H1 (cell line): Measurements from ENCODE around the gene RHEB. TPM values are rescaled to one million over a fixed set of nuclear protein-coding genes. Genes with fewer than 3 reads are reported as not detected.

ENCODE experiments used
- CTCF ChIA-PET: fragments of 300-600 bp; sonication (Branson Sonifier 250); formaldehyde crosslinking; loops from one replicate; lab custom pipeline; 2021; ENCODE audit not compliant: partially characterized antibody; lab: Charles Lee
- POLR2A ChIA-PET: fragments of 300-600 bp; sonication (Branson Sonifier 250); formaldehyde crosslinking; loops from one replicate; lab custom pipeline; 2021; ENCODE audit warnings: inconsistent platforms; ENCODE audit not compliant: partially characterized antibody; lab: Charles Lee
- DNase-seq, 2 experiments: peaks; one replicate each; pipeline versions ENCODE4 v3.0.0 to v3.0.0-alpha.2; 2010 to 2022; ENCODE audit warnings: low spot score in 2 of 2, low read depth in 1 of 2, mixed read lengths in 1 of 2
- FAIRE-seq: peaks from 2 replicates; lab custom pipeline; 2011; peaks lifted over from hg19 to GRCh38; lab: Jason Lieb, UNC
- H2AFZ ChIP-seq: 2 replicates; pipeline ENCODE4 v1.8.1; 2012; ENCODE audit warnings: low read length, inconsistent platforms
- H2AK5ac ChIP-seq: 2 replicates; pipeline ENCODE4 v1.6.1; 2013; ENCODE audit warnings: low read depth, low read length
- H2BK120ac ChIP-seq: replicated peaks from 2 replicates; pipeline ENCODE3; 2013; ENCODE audit warnings: low read depth, low read length, inconsistent platforms
- H2BK12ac ChIP-seq: 2 replicates; pipeline ENCODE4 v1.6.1; 2013; ENCODE audit warnings: low read depth, low read length
- H2BK15ac ChIP-seq: 2 replicates; pipeline ENCODE4 v1.6.1; 2013; ENCODE audit warnings: low read length
- H2BK20ac ChIP-seq: 2 replicates; pipeline ENCODE4 v1.6.1; 2013; ENCODE audit warnings: low read length
- H2BK5ac ChIP-seq: 2 replicates; pipeline ENCODE4 v1.6.1; 2013; ENCODE audit warnings: low read depth, low read length
- H3K14ac ChIP-seq: 2 replicates; pipeline ENCODE4 v1.6.1; 2013; ENCODE audit warnings: inconsistent platforms; ENCODE audit not compliant: insufficient read length
- H3K18ac ChIP-seq: 2 replicates; pipeline ENCODE4 v1.6.1; 2013; ENCODE audit warnings: low read length; ENCODE audit errors: extremely low read depth
- H3K23ac ChIP-seq: 2 replicates; pipeline ENCODE4 v1.6.1; 2013; ENCODE audit warnings: inconsistent platforms; ENCODE audit not compliant: insufficient read length
- H3K23me2 ChIP-seq: 2 replicates; pipeline ENCODE4 v1.6.1; 2013; ENCODE audit warnings: low read depth, low read length
- H3K27ac ChIP-seq: 2 replicates; pipeline ENCODE4 v1.6.1; 2011; ENCODE audit warnings: low read depth, low read length, inconsistent platforms
- H3K27me3 ChIP-seq, 4 experiments: replicated peaks in 1 of 4; 1 replicate in 1 of 4; 2 replicates in 3 of 4; pipeline versions ENCODE4 v1.6.1 to v1.8.1; 2011 to 2013; ENCODE audit warnings: low read length in 3 of 4, mild to moderate bottlenecking in 3 of 4, inconsistent platforms in 2 of 4, mixed read lengths in 2 of 4, moderate library complexity in 1 of 4; ENCODE audit not compliant: control insufficient read depth in 3 of 4, insufficient read depth in 3 of 4; ENCODE audit errors: extremely low read depth in 1 of 4
- H3K36me3 ChIP-seq, 4 experiments: 2 replicates each; pipeline versions ENCODE4 v1.6.1 to v1.8.1; 2011 to 2013; ENCODE audit warnings: mild to moderate bottlenecking in 4 of 4, low read length in 3 of 4, moderate library complexity in 2 of 4, control low read depth in 1 of 4, inconsistent platforms in 1 of 4; ENCODE audit not compliant: insufficient read depth in 4 of 4, control insufficient read depth in 2 of 4
- H3K4ac ChIP-seq: replicated peaks from 2 replicates; pipeline ENCODE3; 2013; ENCODE audit warnings: low read length, low read depth, mixed read lengths, inconsistent platforms; ENCODE audit not compliant: insufficient read length
- H3K4me1 ChIP-seq, 4 experiments: replicated peaks in 1 of 4; 1 replicate in 1 of 4; 2 replicates in 3 of 4; pipeline versions ENCODE4 v1.6.1 to v1.8.1; 2011 to 2013; ENCODE audit warnings: low read length in 3 of 4, inconsistent platforms in 2 of 4, mixed read lengths in 1 of 4; ENCODE audit not compliant: insufficient read depth in 4 of 4, control insufficient read depth in 3 of 4
- H3K4me2 ChIP-seq, 2 experiments: 2 replicates each; pipeline versions ENCODE4 v1.6.1 to v1.8.1; 2011 to 2013; ENCODE audit warnings: low read depth in 2 of 2, low read length in 2 of 2, control low read depth in 1 of 2, inconsistent platforms in 1 of 2, mild to moderate bottlenecking in 1 of 2; ENCODE audit not compliant: insufficient read depth in 1 of 2
- H3K4me3 ChIP-seq, 4 experiments: fragments of 200-600, 300-600 bp in 1 of 4; sonication (generic), shearing (Covaris generic), sonication (Bioruptor Twin) in 1 of 4; 2 replicates each; pipeline versions ENCODE4 v1.5.1 to v1.8.1; 2011 to 2016; ENCODE audit warnings: low read length in 4 of 4, low read depth in 3 of 4, control low read depth in 2 of 4, inconsistent platforms in 2 of 4, mild to moderate bottlenecking in 2 of 4, mixed read lengths in 1 of 4, moderate library complexity in 1 of 4; ENCODE audit not compliant: insufficient read depth in 2 of 4; ENCODE audit errors: extremely low read depth in 1 of 4
- H3K56ac ChIP-seq: replicated peaks from 2 replicates; pipeline ENCODE3; 2013; ENCODE audit warnings: low read depth, mild to moderate bottlenecking, mixed read lengths, low read length, inconsistent platforms; ENCODE audit not compliant: insufficient read length
- H3K79me1 ChIP-seq: 2 replicates; pipeline ENCODE4 v1.6.1; 2013; ENCODE audit warnings: low read depth, low read length, control low read depth
- H3K79me2 ChIP-seq, 2 experiments: 2 replicates each; pipeline versions ENCODE4 v1.6.1 to v1.8.1; 2012 to 2013; ENCODE audit warnings: low read length in 2 of 2, mild to moderate bottlenecking in 2 of 2, inconsistent platforms in 1 of 2; ENCODE audit not compliant: insufficient read depth in 2 of 2, control insufficient read depth in 1 of 2
- H3K9ac ChIP-seq, 4 experiments: replicated peaks in 1 of 4; 1 replicate in 1 of 4; 2 replicates in 3 of 4; pipeline versions ENCODE4 v1.6.1 to v1.8.1; 2011 to 2013; ENCODE audit warnings: low read depth in 3 of 4, low read length in 3 of 4, control low read depth in 2 of 4, mild to moderate bottlenecking in 2 of 4, moderate library complexity in 2 of 4, inconsistent platforms in 1 of 4; ENCODE audit errors: extremely low read depth in 1 of 4
- H3K9me3 ChIP-seq, 2 experiments: 2 replicates each; pipeline versions ENCODE4 v1.6.1 to v1.8.1; 2012 to 2013; ENCODE audit warnings: mild to moderate bottlenecking in 2 of 2, moderate library complexity in 2 of 2, control low read depth in 1 of 2, inconsistent platforms in 1 of 2, low read depth in 1 of 2, low read length in 1 of 2, mixed read lengths in 1 of 2; ENCODE audit not compliant: insufficient read depth in 2 of 2
- H4K20me1 ChIP-seq, 2 experiments: replicated peaks in 1 of 2; 2 replicates each; pipeline versions ENCODE3 to v1.8.1; 2011 to 2013; ENCODE audit warnings: inconsistent platforms in 2 of 2, low read length in 2 of 2, mild to moderate bottlenecking in 1 of 2; ENCODE audit not compliant: insufficient read depth in 2 of 2, control insufficient read depth in 1 of 2
- H4K5ac ChIP-seq: 2 replicates; pipeline ENCODE4 v1.6.1; 2013; ENCODE audit warnings: low read length, low read depth, mixed read lengths, inconsistent platforms; ENCODE audit not compliant: insufficient read length
- H4K8ac ChIP-seq: 2 replicates; pipeline ENCODE4 v1.8.0; 2013; ENCODE audit warnings: mild to moderate bottlenecking, moderate library complexity, low read length, inconsistent platforms; ENCODE audit not compliant: insufficient read depth; ENCODE audit errors: extremely low read depth
- H4K91ac ChIP-seq: replicated peaks from 2 replicates; pipeline ENCODE3; 2013; ENCODE audit warnings: low read length, mixed read lengths, inconsistent platforms; ENCODE audit not compliant: insufficient read length
- CBX5 ChIP-seq: fragments of 300-800, 300-1000 bp; sonication (generic); IDR thresholded peaks from 2 replicates; pipeline ENCODE4 v1.7.1; 2016; ENCODE audit warnings: antibody characterized with exemption, low read length, low read depth
- CEBPB ChIP-seq: IDR thresholded peaks from 2 replicates; pipeline ENCODE4 v1.6.1; 2012; ENCODE audit warnings: low read depth, low read length
- CHD1 ChIP-seq: IDR thresholded peaks from 2 replicates; pipeline ENCODE4 v1.6.1; 2012; ENCODE audit warnings: low read depth, low read length, improper control_type of control experiment
- EP300 ChIP-seq, 2 experiments: IDR thresholded peaks; 1 replicate in 1 of 2; 2 replicates in 1 of 2; pipeline ENCODE4 v1.6.1; 2011 to 2012; ENCODE audit warnings: low read depth in 2 of 2, low read length in 2 of 2, mild to moderate bottlenecking in 2 of 2, borderline replicate concordance in 1 of 2, inconsistent platforms in 1 of 2, moderate library complexity in 1 of 2
- GTF2F1 ChIP-seq: IDR thresholded peaks from 2 replicates; pipeline ENCODE4 v1.6.1; 2012; ENCODE audit warnings: low read depth, low read length, improper control_type of control experiment, borderline replicate concordance
- HDAC2 ChIP-seq, 2 experiments: fragments of 300-600 bp in 1 of 2; sonication (generic) in 1 of 2; IDR thresholded peaks; 2 replicates each; pipeline ENCODE4 v1.6.1; 2011 to 2012; ENCODE audit warnings: low read depth in 2 of 2, low read length in 2 of 2, mild to moderate bottlenecking in 2 of 2, moderate library complexity in 2 of 2, borderline replicate concordance in 1 of 2, inconsistent platforms in 1 of 2
- JUN ChIP-seq: IDR thresholded peaks from 2 replicates; pipeline ENCODE4 v1.6.1; 2011; ENCODE audit warnings: low read depth, mild to moderate bottlenecking, improper control_type of control experiment, low read length
- KDM1A ChIP-seq: fragments of 200-600, 300-600 bp; sonication (generic); IDR thresholded peaks from 2 replicates; pipeline ENCODE4 v1.7.1; 2016; ENCODE audit warnings: mild to moderate bottlenecking, low read length, borderline replicate concordance
- NRF1 ChIP-seq: IDR thresholded peaks from 2 replicates; pipeline ENCODE4 v1.6.1; 2011; ENCODE audit warnings: mild to moderate bottlenecking, low read depth, low read length, improper control_type of control experiment
- RFX5 ChIP-seq: IDR thresholded peaks from 2 replicates; pipeline ENCODE4 v1.6.1; 2011; ENCODE audit warnings: low read depth, low read length, improper control_type of control experiment, borderline replicate concordance
- SIX5 ChIP-seq: IDR thresholded peaks from 2 replicates; pipeline ENCODE4 v1.6.1; 2011; ENCODE audit warnings: mild to moderate bottlenecking, low read depth, low read length
- SP1 ChIP-seq: IDR thresholded peaks from 2 replicates; pipeline ENCODE4 v1.6.1; 2011; ENCODE audit warnings: low read depth, low read length
- TAF7 ChIP-seq: optimal IDR thresholded peaks from 2 replicates; pipeline ENCODE3; 2011; ENCODE audit warnings: low read depth, mild to moderate bottlenecking, inconsistent platforms, low read length, moderate library complexity, borderline replicate concordance
- TCF12 ChIP-seq: IDR thresholded peaks from 2 replicates; pipeline ENCODE4 v1.6.1; 2011; ENCODE audit warnings: low read depth, mild to moderate bottlenecking, low read length
- WGBS, 2 experiments: shearing (Covaris generic) in 1 of 2; methylation state at CpG; one replicate each; pipeline versions ENCODE4 v1.1.6 to v1.1.7; 2013 to 2015; ENCODE audit warnings: low lambda C conversion rate in 2 of 2, mixed read lengths in 2 of 2, inconsistent platforms in 1 of 2, low coverage in 1 of 2, missing lambda C conversion rate in 1 of 2; ENCODE audit not compliant: insufficient replicate concordance in 2 of 2, insufficient coverage in 1 of 2, insufficient read length in 1 of 2; ENCODE audit errors: extremely low coverage in 1 of 2, missing lambda C conversion rate in 1 of 2; 5-methylcytosine and 5-hydroxymethylcytosine counted together
- polyA plus RNA-seq, 7 experiments: library from polyadenylated mRNA; depleted of rRNA in 3 of 7; stranded (reverse) in 5 of 7; unstranded in 2 of 7; fragments of >200 nt in 5 of 7; fragments of 200-250 nt in 2 of 7; gene quantifications; 1 replicate in 5 of 7; 2 replicates in 1 of 7; 4 replicates in 1 of 7; pipeline versions ENCODE4 v1.2.1 to v1.2.3, GENCODE V29; 2011 to 2013; ENCODE audit warnings: missing spikeins in 2 of 7, mixed read lengths in 2 of 7
- total RNA-seq: library from RNA; stranded (reverse); fragmentation: NEBNext Ultra II Directional; extraction: Animal tissue kit (Norgen Biotek cat#: 25700); gene quantifications from 2 replicates; pipeline ENCODE4 v1.2.1, GENCODE V29; 2021

Gene RHEB
- total and polyA plus RNA-seq, 2 of the 8 experiments (the other 6 are each of a cell fraction or from before 2014, with no cell fraction given): 60.8 to 132 TPM

- Histone ChIP-seq H2AK5ac (no peak overlapping the region), H3K23ac (no peak overlapping the region), H3K9me3 (no peaks in the 10 kb centered on the region), H3K4me1 (peaks cover 4 to 11% (median 8%) of the 10 kb centered on the region in 4 experiments; a peak in 6 of 7 replicates), H2BK20ac (no peak overlapping the region), H2AFZ (no peak overlapping the region), H3K4ac (no peak overlapping the region), H2BK5ac (no peak overlapping the region), H3K27ac (no peak overlapping the region), H3K18ac (no peak overlapping the region), H3K14ac (no peak overlapping the region), H4K5ac (no peak overlapping the region), H3K27me3 (no peaks in the 10 kb centered on the region), H2BK12ac (no peak overlapping the region), H3K4me3 (no peak overlapping the region), H3K56ac (no peak overlapping the region), H3K4me2 (no peak overlapping the region; a peak in 1 of 4 replicates), H4K91ac (no peak overlapping the region), H2BK15ac (no peak overlapping the region), H3K36me3 (no peaks in the 10 kb centered on the region), H3K79me2 (peaks cover 23 to 99% of the 10 kb centered on the region in 2 experiments), H3K79me1 (peaks cover 14% of the 10 kb centered on the region), H2BK120ac (no peak overlapping the region), H3K23me2 (no peaks in the 10 kb centered on the region), H4K20me1 (peaks cover 24 to 26% of the 10 kb centered on the region in 2 experiments), H4K8ac (no peak overlapping the region), H3K9ac (no peak overlapping the region)
- 87% methylated on average over 2 of the region's 2 CpGs; no CpG with 5 or more reads in 1 of the 2 experiments for WGBS, 2 experiments
- DNase-seq (no peak), FAIRE-seq (no peak)
- CTCF ChIA-PET: interaction anchor here (0.6 to 1.2 kb wide), 2 partner anchors 12 to 457 kb away, joined by 4 to 5 read pairs; no protein-coding TSS in a partner anchor
- POLR2A ChIA-PET: no interaction called here
- no peak for TF ChIP-seq CEBPB
- TF ChIP-seq CHD1: no peak
- no peak for TF ChIP-seq SP1
- no peak for TF ChIP-seq RFX5
- no peak for TF ChIP-seq CBX5
- TF ChIP-seq GTF2F1: no peak
- no peak for TF ChIP-seq HDAC2 (IDR thresholded peaks at IDR 0.05; ENCODE audit: borderline replicate concordance in 1 of 2, low read depth in 2 of 2, low read length in 2 of 2)
- TF ChIP-seq KDM1A: no peak
- TF ChIP-seq SIX5: no peak
- TF ChIP-seq TAF7: no peak
- no peak for TF ChIP-seq NRF1
- TF ChIP-seq EP300 (IDR thresholded peaks at IDR 0.05; ENCODE audit: borderline replicate concordance in 1 of 2, low read depth in 2 of 2, low read length in 2 of 2): no peak
- TF ChIP-seq TCF12: no peak
- TF ChIP-seq JUN: no peak
Measured at GRCh38 chr7:151495360-151495759, 24.3 kb downstream of the RHEB start.
